HEK293T (cell line): ENCODE results near the gene NAALADL2.

Source experiments
- ARNT ChIP-seq: fragments of 450-650 bp; IDR thresholded peaks from 2 replicates; pipeline ENCODE4 v1.6.1; 2017; ENCODE audit warnings: mild to moderate bottlenecking
- BHLHE40 ChIP-seq: fragments of 450-650 bp; IDR thresholded peaks from 2 replicates; pipeline ENCODE4 v1.6.1; 2016; ENCODE audit warnings: mild to moderate bottlenecking, moderate library complexity, borderline replicate concordance
- CTBP1 ChIP-seq: fragments of 450-650 bp; IDR thresholded peaks from 2 replicates; pipeline ENCODE4 v1.6.1; 2016; ENCODE audit warnings: borderline replicate concordance
- FOXA1 ChIP-seq: fragments of 450-650 bp; IDR thresholded peaks from 2 replicates; pipeline ENCODE4 v1.6.1; 2016; ENCODE audit warnings: mild to moderate bottlenecking
- FOXK2 ChIP-seq: fragments of 450-650 bp; IDR thresholded peaks from 2 replicates; pipeline ENCODE4 v1.6.1; 2016; ENCODE audit warnings: mild to moderate bottlenecking
- FOXM1 ChIP-seq: fragments of 450-650 bp; IDR thresholded peaks from 2 replicates; pipeline ENCODE4 v1.6.1; 2017; ENCODE audit warnings: mild to moderate bottlenecking, borderline replicate concordance
- HDGF ChIP-seq: fragments of 450-650 bp; IDR thresholded peaks from 2 replicates; pipeline ENCODE4 v1.6.1; 2017; ENCODE audit warnings: antibody characterized with exemption, borderline replicate concordance
- LEF1 ChIP-seq: fragments of 450-650 bp; IDR thresholded peaks from 2 replicates; pipeline ENCODE4 v1.6.1; 2017; ENCODE audit warnings: mild to moderate bottlenecking, borderline replicate concordance
- SP1 ChIP-seq: fragments of 450-650 bp; IDR thresholded peaks from 2 replicates; pipeline ENCODE4 v1.6.1; 2017
- SUZ12 ChIP-seq: fragments of 450-650 bp; IDR thresholded peaks from 2 replicates; pipeline ENCODE4 v1.6.1; 2016; ENCODE audit warnings: mild to moderate bottlenecking
- TARDBP ChIP-seq: fragments of 450-650 bp; IDR thresholded peaks from 2 replicates; pipeline ENCODE4 v1.6.1; 2016
- TF ChIP-seq, protein P1 (sequence below): fragments of 450-650 bp; IDR thresholded peaks from 2 replicates; pipeline ENCODE4 v1.6.1; 2016

DNA sequence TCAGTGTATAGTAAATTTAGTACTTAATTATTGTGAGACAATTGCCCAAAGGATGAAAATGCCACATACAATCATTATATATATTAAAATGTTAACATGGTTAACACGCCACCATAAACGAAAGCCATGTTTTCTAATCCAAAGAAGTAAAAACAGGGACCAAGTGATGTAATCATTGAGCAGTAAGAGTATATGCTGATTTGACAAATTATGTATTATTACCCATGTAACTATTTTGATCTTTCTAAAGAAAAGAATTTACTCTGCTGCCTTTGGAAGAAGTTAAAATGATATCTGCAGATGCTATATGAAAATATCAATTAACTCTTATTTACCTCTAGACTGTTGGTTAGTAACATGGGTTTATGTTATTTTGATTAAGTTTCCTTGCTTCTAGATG lies 150.2 kb downstream of the NAALADL2 start:
- no peak for TF ChIP-seq TARDBP
- no peak for TF ChIP-seq LEF1
- no peak for TF ChIP-seq FOXA1
- TF ChIP-seq FOXM1, result no peak
- no peak for TF ChIP-seq CTBP1
- TF ChIP-seq ARNT, result no peak
- TF ChIP-seq SUZ12, result no peak
- TF ChIP-seq FOXK2, result no peak
- no peak for TF ChIP-seq BHLHE40
- TF ChIP-seq SP1, result no peak
- TF ChIP-seq HDGF, result no peak
- TF ChIP-seq, protein P1, sequence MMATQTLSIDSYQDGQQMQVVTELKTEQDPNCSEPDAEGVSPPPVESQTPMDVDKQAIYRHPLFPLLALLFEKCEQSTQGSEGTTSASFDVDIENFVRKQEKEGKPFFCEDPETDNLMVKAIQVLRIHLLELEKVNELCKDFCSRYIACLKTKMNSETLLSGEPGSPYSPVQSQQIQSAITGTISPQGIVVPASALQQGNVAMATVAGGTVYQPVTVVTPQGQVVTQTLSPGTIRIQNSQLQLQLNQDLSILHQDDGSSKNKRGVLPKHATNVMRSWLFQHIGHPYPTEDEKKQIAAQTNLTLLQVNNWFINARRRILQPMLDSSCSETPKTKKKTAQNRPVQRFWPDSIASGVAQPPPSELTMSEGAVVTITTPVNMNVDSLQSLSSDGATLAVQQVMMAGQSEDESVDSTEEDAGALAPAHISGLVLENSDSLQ, result no peak
